CD4-positive, alpha-beta T cell (primary cell): Measurements from ENCODE around the gene ZNF609. TPM values are rescaled to one million over a fixed set of nuclear protein-coding genes. Genes with fewer than 3 reads are reported as not detected.

Experiments
- ATAC-seq: fragments of 200-7000 bp; cut with Tn5 transposase; one replicate; pipeline ENCODE4 v1.10.0; 2022; ENCODE audit warnings: mild to moderate bottlenecking; ENCODE audit not compliant: poor library complexity
- CTCF ChIA-PET: fragments of 350-600 bp; sonication (Branson Sonifier 250); formaldehyde crosslinking; loops from one replicate; lab custom pipeline; 2021; ENCODE audit warnings: antibody characterized with exemption, inconsistent platforms; lab: Charles Lee
- POLR2A ChIA-PET: fragments of 350-600 bp; sonication (Branson Sonifier 250); formaldehyde crosslinking; loops from one replicate; lab custom pipeline; 2021; ENCODE audit warnings: antibody characterized with exemption, inconsistent platforms; lab: Charles Lee
- DNase-seq, 14 experiments: peaks; one replicate each; pipeline ENCODE4 v3.0.0-alpha.2; 2013 to 2020; ENCODE audit warnings: mixed read lengths in 2 of 14
- H3K27ac ChIP-seq, 2 donors: one replicate each; pipeline versions ENCODE4 v1.5.1 to v1.7.0; 2013; ENCODE audit warnings: low read length in 2 of 2, low read depth in 1 of 2, mild to moderate bottlenecking in 1 of 2
- H3K27me3 ChIP-seq, 2 experiments: 1 replicate in 1 of 2; 2 replicates in 1 of 2; pipeline versions ENCODE4 v1.6.1 to v1.7.0; 2013; ENCODE audit warnings: low read length in 2 of 2, control low read depth in 1 of 2, mild to moderate bottlenecking in 1 of 2, moderate library complexity in 1 of 2; ENCODE audit not compliant: insufficient read depth in 2 of 2, control insufficient read depth in 1 of 2
- H3K36me3 ChIP-seq: one replicate; pipeline ENCODE4 v1.6.1; 2013; ENCODE audit warnings: low read length, control low read depth; ENCODE audit not compliant: insufficient read depth
- H3K4me1 ChIP-seq: one replicate; pipeline ENCODE4 v1.6.1; 2013; ENCODE audit warnings: low read length, control low read depth; ENCODE audit not compliant: insufficient read depth
- H3K4me3 ChIP-seq: one replicate; pipeline ENCODE4 v1.5.1; 2013; ENCODE audit warnings: mild to moderate bottlenecking, low read length, moderate library complexity
- H3K9me3 ChIP-seq, 2 experiments: 1 replicate in 1 of 2; 2 replicates in 1 of 2; pipeline versions ENCODE4 v1.6.1 to v1.7.0; 2013; ENCODE audit warnings: low read length in 2 of 2, mild to moderate bottlenecking in 2 of 2, control low read depth in 1 of 2, moderate library complexity in 1 of 2; ENCODE audit not compliant: control insufficient read depth in 1 of 2, insufficient read depth in 1 of 2
- H3K27ac Mint-ChIP-seq: one replicate; pipeline ENCODE4 v1.8.0; 2020; ENCODE audit warnings: mixed read lengths
- H3K27me3 Mint-ChIP-seq: one replicate; pipeline ENCODE4 v1.8.0; 2021; ENCODE audit warnings: mixed read lengths
- H3K36me3 Mint-ChIP-seq: one replicate; pipeline ENCODE4 v1.8.0; 2021; ENCODE audit warnings: low read depth, mixed read lengths
- H3K4me1 Mint-ChIP-seq: one replicate; pipeline ENCODE4 v1.8.0; 2021; ENCODE audit warnings: low read depth, mixed read lengths
- H3K4me3 Mint-ChIP-seq: one replicate; pipeline ENCODE4 v1.8.0; 2020; ENCODE audit warnings: mild to moderate bottlenecking, mixed read lengths
- H3K9me3 Mint-ChIP-seq: one replicate; pipeline ENCODE4 v1.8.0; 2020; ENCODE audit warnings: mixed read lengths
- intact Hi-C, 2 experiments: fragments of 100-400 bp; cut with DNase I in 1 of 2; cut with micrococcal nuclease in 1 of 2; formaldehyde crosslinking; loops; one replicate each; pipeline versions ENCODE4 v1.15.1 to v1.9.0; 2023 to 2025; cut with DNase I, micrococcal nuclease
- total RNA-seq, 174 experiments: library from RNA in 2 of 174; stranded (reverse) in 2 of 174; gene quantifications; one replicate each; pipeline ENCODE4 v1.2.3 and lab custom pipeline; 2021 to 2026
- TF ChIP-seq, protein P1 (sequence below): fragments of 200-600 bp; IDR thresholded peaks from one replicate; pipeline ENCODE4 v1.8.0; 2022; ENCODE audit warnings: antibody characterized with exemption, mild to moderate bottlenecking

ZNF609 gene
- total RNA-seq, 2 experiments from 2014 or later: 62.4 to 65.3 TPM

DNA sequence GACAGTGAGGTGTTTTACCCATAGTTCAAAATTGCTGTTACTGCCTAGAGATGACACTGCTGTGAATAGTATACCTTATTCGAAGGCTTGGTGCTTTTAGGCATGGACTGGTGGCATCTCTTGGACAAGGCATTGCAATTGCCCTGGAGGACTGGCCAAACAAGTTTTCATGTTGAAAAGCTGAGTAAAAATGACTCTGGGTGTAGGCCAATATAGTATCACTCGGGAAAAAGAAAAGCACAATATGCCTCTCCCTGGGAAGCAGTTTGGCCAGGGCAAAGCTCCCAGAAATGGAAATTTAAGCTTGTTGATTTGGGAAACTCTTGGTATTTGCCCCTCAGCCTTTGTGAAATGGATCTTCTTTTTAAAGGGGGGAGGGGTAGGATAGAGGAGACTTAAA is 54.8 kb downstream of the ZNF609 start:
- no peaks in the 10 kb centered on the region for H3K9me3 ChIP-seq
- H3K9me3 Mint-ChIP-seq: no peaks in the 10 kb centered on the region
- H3K27me3 ChIP-seq: no peaks in the 10 kb centered on the region
- CTCF ChIA-PET: no interaction called here
- ATAC-seq: no peak
- DNase-seq: no peak
- H3K4me3 Mint-ChIP-seq: peak overlapping the region; percentile 75
- intact Hi-C loops: no loop called here
- H3K27ac ChIP-seq: peak overlapping the region in 1 of 2 donors; percentile 51
- H3K36me3 Mint-ChIP-seq: peaks cover 25% of the 10 kb centered on the region
- H3K4me3 ChIP-seq: no peak overlapping the region
- H3K4me1 Mint-ChIP-seq: peaks cover 84% of the 10 kb centered on the region
- H3K27me3 Mint-ChIP-seq: no peaks in the 10 kb centered on the region
- peaks cover 19% of the 10 kb centered on the region for H3K4me1 ChIP-seq
- POLR2A ChIA-PET: interaction anchor here (0.7 to 2.6 kb wide), 3 partner anchors 12 to 1010 kb away, joined by 3 to 21 read pairs (median 3); partner anchors contain the start of gene USP3
- TF ChIP-seq, protein P1, sequence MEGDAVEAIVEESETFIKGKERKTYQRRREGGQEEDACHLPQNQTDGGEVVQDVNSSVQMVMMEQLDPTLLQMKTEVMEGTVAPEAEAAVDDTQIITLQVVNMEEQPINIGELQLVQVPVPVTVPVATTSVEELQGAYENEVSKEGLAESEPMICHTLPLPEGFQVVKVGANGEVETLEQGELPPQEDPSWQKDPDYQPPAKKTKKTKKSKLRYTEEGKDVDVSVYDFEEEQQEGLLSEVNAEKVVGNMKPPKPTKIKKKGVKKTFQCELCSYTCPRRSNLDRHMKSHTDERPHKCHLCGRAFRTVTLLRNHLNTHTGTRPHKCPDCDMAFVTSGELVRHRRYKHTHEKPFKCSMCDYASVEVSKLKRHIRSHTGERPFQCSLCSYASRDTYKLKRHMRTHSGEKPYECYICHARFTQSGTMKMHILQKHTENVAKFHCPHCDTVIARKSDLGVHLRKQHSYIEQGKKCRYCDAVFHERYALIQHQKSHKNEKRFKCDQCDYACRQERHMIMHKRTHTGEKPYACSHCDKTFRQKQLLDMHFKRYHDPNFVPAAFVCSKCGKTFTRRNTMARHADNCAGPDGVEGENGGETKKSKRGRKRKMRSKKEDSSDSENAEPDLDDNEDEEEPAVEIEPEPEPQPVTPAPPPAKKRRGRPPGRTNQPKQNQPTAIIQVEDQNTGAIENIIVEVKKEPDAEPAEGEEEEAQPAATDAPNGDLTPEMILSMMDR: no peak
- H3K36me3 ChIP-seq: no peaks in the 10 kb centered on the region
- H3K27ac Mint-ChIP-seq: peak overlapping the region; percentile 89

DNA sequence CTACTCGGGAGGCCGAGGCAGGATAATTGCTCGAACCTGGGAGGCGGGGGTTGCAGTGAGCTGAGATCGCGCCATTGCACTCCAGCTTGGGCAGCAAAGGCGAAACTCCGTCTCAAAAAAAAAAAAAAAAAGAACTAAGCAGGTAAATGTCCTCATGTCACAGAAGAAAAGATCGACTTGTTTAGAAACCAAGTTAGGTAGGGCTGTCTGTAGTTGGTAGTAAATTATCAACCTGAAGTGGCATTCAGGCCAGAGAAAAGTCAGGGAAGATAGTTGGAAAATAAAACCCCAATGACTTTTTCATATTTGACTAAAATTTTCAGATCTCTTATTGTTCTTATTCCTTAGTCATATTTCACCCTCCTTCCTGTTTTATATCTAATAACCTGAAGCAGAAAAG is 55.4 kb downstream of the ZNF609 start:
- TF ChIP-seq, protein P1: no peak
- Mint-ChIP-seq H3K9me3 (no peaks in the 10 kb centered on the region), H3K4me1 (peaks cover 84% of the 10 kb centered on the region), H3K4me3 (peak overlapping the region; percentile 28), H3K36me3 (peaks cover 27% of the 10 kb centered on the region), H3K27me3 (no peaks in the 10 kb centered on the region), H3K27ac (peak overlapping the region; percentile 89)
- no peaks in the 10 kb centered on the region for H3K27me3 ChIP-seq
- no peak overlapping the region for H3K27ac ChIP-seq
- ATAC-seq (no peak), DNase-seq (no peak)
- H3K36me3 ChIP-seq: no peaks in the 10 kb centered on the region
- H3K4me3 ChIP-seq: no peak overlapping the region
- POLR2A ChIA-PET: no interaction called here
- CTCF ChIA-PET: interaction anchor here (0.8 kb wide), 1 partner anchor 9 kb away, joined by 3 read pairs; no protein-coding TSS in a partner anchor
- intact Hi-C loops: no loop called here
- H3K9me3 ChIP-seq: no peaks in the 10 kb centered on the region
- H3K4me1 ChIP-seq: peaks cover 18% of the 10 kb centered on the region

DNA sequence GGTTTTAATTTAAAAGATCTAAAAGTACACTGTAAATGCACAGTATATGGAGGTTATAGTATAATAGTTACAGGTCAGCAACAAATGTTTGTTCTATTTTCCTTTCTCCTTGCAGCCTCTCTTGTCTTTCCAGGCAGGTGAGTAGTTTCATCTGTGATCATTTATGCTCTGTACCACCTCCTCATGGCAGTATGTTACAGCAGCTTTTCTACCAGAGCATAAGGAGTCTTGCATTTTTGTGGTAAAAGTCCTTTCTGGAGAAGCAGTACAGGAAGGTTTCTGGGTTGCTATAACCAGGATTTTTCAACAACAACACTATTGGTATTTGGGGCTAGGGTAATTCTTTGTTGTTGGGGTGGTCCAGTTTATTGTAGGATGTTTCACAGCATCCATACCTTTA is 59.5 kb downstream of the ZNF609 start:
- no peaks in the 10 kb centered on the region for H3K36me3 ChIP-seq
- H3K4me1 ChIP-seq: peaks cover 9% of the 10 kb centered on the region
- no peaks in the 10 kb centered on the region for H3K9me3 Mint-ChIP-seq
- ChIA-PET POLR2A (no interaction called here), CTCF (interaction anchor here (1.6 kb wide), 1 partner anchor 50 kb away, joined by 4 read pairs; no protein-coding TSS in a partner anchor)
- DNase-seq (no peak), ATAC-seq (no peak)
- H3K27me3 ChIP-seq: no peaks in the 10 kb centered on the region
- H3K4me1 Mint-ChIP-seq: peaks cover 76% of the 10 kb centered on the region
- peaks cover 45% of the 10 kb centered on the region for H3K36me3 Mint-ChIP-seq
- H3K4me3 Mint-ChIP-seq: no peak overlapping the region
- H3K27me3 Mint-ChIP-seq: no peaks in the 10 kb centered on the region
- peak overlapping the region; percentile 21 for H3K27ac Mint-ChIP-seq
- H3K27ac ChIP-seq: no peak overlapping the region
- TF ChIP-seq, protein P1: no peak
- no peaks in the 10 kb centered on the region for H3K9me3 ChIP-seq
- intact Hi-C loops: no loop called here
- no peak overlapping the region for H3K4me3 ChIP-seq
